Body of pancreas (tissue), 4 donors: Measurements from ENCODE around the gene TSPAN10. TPM values are rescaled to one million over a fixed set of nuclear protein-coding genes. Genes with fewer than 3 reads are reported as not detected.

ENCODE experiments used
- ATAC-seq: fragments of 150-250 bp; one replicate; pipeline ENCODE4 v1.9.1; 2016
- DNase-seq, 4 donors: peaks; one replicate each; pipeline ENCODE4 v3.0.0-alpha.2; 2019
- H3K27ac ChIP-seq, 4 donors: fragments of 200-600 bp; sonication (generic); 1 replicate in 3 of 4; 2 replicates in 1 of 4; pipeline versions ENCODE4 v1.5.1 to v1.6.1; 2016 to 2019; ENCODE audit warnings: mild to moderate bottlenecking in 1 of 4, mixed read lengths in 1 of 4, moderate library complexity in 1 of 4
- H3K27me3 ChIP-seq, 2 donors: fragments of 200-600 bp; sonication (generic); one replicate each; pipeline ENCODE4 v1.6.0; 2016; ENCODE audit warnings: mild to moderate bottlenecking in 1 of 2
- H3K36me3 ChIP-seq, 2 donors: fragments of 200-600 bp; sonication (generic); replicated peaks in 1 of 2; 2 replicates each; pipeline ENCODE4 v1.5.1; 2016; ENCODE audit warnings: low read depth in 2 of 2; ENCODE audit not compliant: insufficient read depth in 1 of 2
- H3K4me1 ChIP-seq: fragments of 200-600 bp; sonication (generic); one replicate; pipeline ENCODE4 v1.6.0; 2016
- H3K4me3 ChIP-seq, 2 donors: fragments of 200-600 bp; sonication (generic); 1 replicate in 1 of 2; 2 replicates in 1 of 2; pipeline ENCODE4 v1.5.1; 2016 to 2019
- H3K9me3 ChIP-seq, 3 donors: fragments of 200-600 bp; sonication (generic); 1 replicate in 2 of 3; 2 replicates in 1 of 3; pipeline ENCODE4 v1.5.1; 2016
- CTCF ChIP-seq, 7 experiments: fragments of 450-650 bp in 4 of 7; fragments of 200-600 bp in 3 of 7; sonication (generic) in 3 of 7; IDR thresholded peaks; one replicate each; pipeline ENCODE4 v1.5.1; 2016 to 2019; ENCODE audit warnings: antibody characterized with exemption in 7 of 7
- POLR2A ChIP-seq, 3 donors: fragments of 450-650 bp; IDR thresholded peaks; one replicate each; pipeline ENCODE4 v1.6.1; 2016; ENCODE audit warnings: antibody characterized with exemption in 3 of 3, mild to moderate bottlenecking in 2 of 3
- WGBS, 2 donors: methylation state at CpG; one replicate each; pipeline ENCODE4 v1.1.5; 2017; 5-methylcytosine and 5-hydroxymethylcytosine counted together
- intact Hi-C: fragments of 100-400 bp; cut with DNase I; formaldehyde crosslinking; loops from one replicate; pipeline ENCODE4 v1.15.1; 2023
- total RNA-seq, 2 donors: library from RNA; depleted of rRNA; stranded (reverse); fragments of >200 nt; gene quantifications; one replicate each; pipeline ENCODE4 v1.1.0, GENCODE V29; 2016

Gene TSPAN10
- total RNA-seq, 2 donors from 2014 or later: 1.0 to 5.3 TPM

- H3K27me3 ChIP-seq: no peaks in the 10 kb centered on the region
- H3K27ac ChIP-seq: no peak overlapping the region
- WGBS, 2 donors: 88 to 91% methylated on average over 16 to 17 of the region's 18 CpGs
- H3K4me3 ChIP-seq: no peak overlapping the region
- peaks cover 3 to 46% of the 10 kb centered on the region in 2 donors for H3K36me3 ChIP-seq
- H3K9me3 ChIP-seq: no peaks in the 10 kb centered on the region
- TF ChIP-seq POLR2A (IDR thresholded peaks at IDR 0.05) (no peak), CTCF (IDR thresholded peaks at IDR 0.05) (no peak)
- no peak for ATAC-seq
- DNase-seq: no peak
- no peaks in the 10 kb centered on the region for H3K4me1 ChIP-seq
- intact Hi-C loops: loop anchor here (10.0 kb wide), 1 partner anchor 416 kb away; no protein-coding TSS in a partner anchor
Measured at GRCh38 chr17:81691196-81691595, 54.2 kb downstream of the TSPAN10 start.

GRCh38 chr17:81691608-81692007 is 54.6 kb downstream of the TSPAN10 start:
- TF ChIP-seq POLR2A (IDR thresholded peaks at IDR 0.05) (no peak), CTCF (IDR thresholded peaks at IDR 0.05) (no peak)
- intact Hi-C loops: loop anchor here (10.0 kb wide), 1 partner anchor 417 kb away; no protein-coding TSS in a partner anchor
- DNase-seq (no peak), ATAC-seq (no peak)
- no peaks in the 10 kb centered on the region for H3K9me3 ChIP-seq
- WGBS, 2 donors: 95 to 98% methylated on average over 18 to 20 of the region's 20 CpGs
- H3K4me3 ChIP-seq: no peak overlapping the region
- peaks cover 7 to 48% of the 10 kb centered on the region in 2 donors for H3K36me3 ChIP-seq
- no peak overlapping the region for H3K27ac ChIP-seq
- no peaks in the 10 kb centered on the region for H3K4me1 ChIP-seq
- no peaks in the 10 kb centered on the region for H3K27me3 ChIP-seq

- H3K4me1 ChIP-seq: no peaks in the 10 kb centered on the region
- H3K27ac ChIP-seq: no peak overlapping the region
- H3K27me3 ChIP-seq: no peaks in the 10 kb centered on the region
- intact Hi-C loops: loop anchor here (10.0 kb wide), 1 partner anchor 419 kb away; no protein-coding TSS in a partner anchor
- no peak for TF ChIP-seq POLR2A (IDR thresholded peaks at IDR 0.05)
- no peak for TF ChIP-seq CTCF (IDR thresholded peaks at IDR 0.05)
- no peak overlapping the region for H3K4me3 ChIP-seq
- peaks cover 9 to 51% of the 10 kb centered on the region in 2 donors for H3K36me3 ChIP-seq
- WGBS, 2 donors: 87 to 90% methylated on average over 7 to 24 of the region's 35 CpGs
- ATAC-seq: no peak
- no peaks in the 10 kb centered on the region for H3K9me3 ChIP-seq
- DNase-seq: no peak
Measured at GRCh38 chr17:81693509-81694210, 56.7 kb downstream of the TSPAN10 start.

GRCh38 chr17:81694810-81695209 is 57.8 kb downstream of the TSPAN10 start:
- Histone ChIP-seq H3K4me3 (no peak overlapping the region), H3K4me1 (no peaks in the 10 kb centered on the region), H3K27me3 (no peaks in the 10 kb centered on the region), H3K9me3 (no peaks in the 10 kb centered on the region), H3K27ac (no peak overlapping the region), H3K36me3 (peaks cover 9 to 49% of the 10 kb centered on the region in 2 donors)
- 89 to 92% methylated on average over 9 to 18 of the region's 19 CpGs for whole genome bisulfite sequencing, 2 donors
- DNase-seq (no peak), ATAC-seq (no peak)
- no peak for TF ChIP-seq CTCF (IDR thresholded peaks at IDR 0.05)
- no peak for TF ChIP-seq POLR2A (IDR thresholded peaks at IDR 0.05)
- intact Hi-C loops: loop anchor here (10.0 kb wide), 1 partner anchor 420 kb away; no protein-coding TSS in a partner anchor
